Omental fat pad (tissue), 4 donors: ENCODE measurements around the gene TLK1. TPM values are rescaled to one million over a fixed set of nuclear protein-coding genes. Genes with fewer than 3 reads are reported as not detected.
A peak's percentile ranks its signal among the peaks of the same experiment; 100 is the strongest.

ENCODE experiments used
- ATAC-seq: fragments of 150-250 bp; one replicate; pipeline ENCODE4 v1.9.1; 2016; ENCODE audit warnings: mild to moderate bottlenecking, moderate library complexity; ENCODE audit not compliant: low FRiP score
- DNase-seq: peaks from one replicate; pipeline ENCODE4 v3.0.0-alpha.2; 2019; ENCODE audit warnings: low spot score
- CTCF ChIP-seq, 3 donors: fragments of 450-650 bp; IDR thresholded peaks; one replicate each; pipeline ENCODE4 v1.5.1; 2016 to 2017; ENCODE audit warnings: antibody characterized with exemption in 3 of 3, mild to moderate bottlenecking in 3 of 3, moderate library complexity in 2 of 3
- total RNA-seq, 4 donors: library from RNA; depleted of rRNA; stranded (reverse); fragments of >200 nt; gene quantifications; one replicate each; pipeline ENCODE4 v1.1.0, GENCODE V29; 2016

The TLK1 gene
- total RNA-seq, result 10 to 100 TPM; 18.1 to 34.1 (median 27.3) TPM

- TF ChIP-seq CTCF (IDR thresholded peaks at IDR 0.05), result no peak
- ATAC-seq, result peak; percentile 78
- DNase-seq, result no peak
These were observed at the start of gene TLK1 for GRCh38 chr2:171160119-171160955. Gene TLK1 (minus strand): TSS chr2:171160893. CDS start chr2:171160428, 465 bp downstream.

GRCh38 chr2:171210216-171210863 is 49.6 kb upstream of the TLK1 start:
- TF ChIP-seq CTCF (IDR thresholded peaks at IDR 0.05), result no peak
- ATAC-seq (no peak), DNase-seq (no peak)

GRCh38 chr2:171208657-171209056 is 48.0 kb upstream of the TLK1 start:
- TF ChIP-seq CTCF (IDR thresholded peaks at IDR 0.05), result no peak
- no peak for ATAC-seq
- no peak for DNase-seq

- DNase-seq, result no peak
- ATAC-seq, result no peak
- TF ChIP-seq CTCF (IDR thresholded peaks at IDR 0.05), result no peak
These were observed 45.9 kb upstream of the TLK1 start for GRCh38 chr2:171206422-171207115.

GRCh38 chr2:171205551-171205950 is 44.9 kb upstream of the TLK1 start:
- ATAC-seq (no peak), DNase-seq (no peak)
- TF ChIP-seq CTCF (IDR thresholded peaks at IDR 0.05), result no peak

GRCh38 chr2:171201767-171202166 is 41.1 kb upstream of the TLK1 start:
- no peak for TF ChIP-seq CTCF (IDR thresholded peaks at IDR 0.05)
- DNase-seq, result no peak
- no peak for ATAC-seq
